ENCODE results near the gene SBNO2. TPM values are rescaled to one million over a fixed set of nuclear protein-coding genes. Genes with fewer than 3 reads are reported as not detected.
"Not testable (repeated sequence)": the region's sequence is repeated elsewhere in the genome, so short reads cannot be mapped to it uniquely, and the experiment has no call there.

Gene SBNO2
- total RNA-seq, 4 donors from 2014 or later = 22.2 to 49.8 (median 30.9) TPM

DNA sequence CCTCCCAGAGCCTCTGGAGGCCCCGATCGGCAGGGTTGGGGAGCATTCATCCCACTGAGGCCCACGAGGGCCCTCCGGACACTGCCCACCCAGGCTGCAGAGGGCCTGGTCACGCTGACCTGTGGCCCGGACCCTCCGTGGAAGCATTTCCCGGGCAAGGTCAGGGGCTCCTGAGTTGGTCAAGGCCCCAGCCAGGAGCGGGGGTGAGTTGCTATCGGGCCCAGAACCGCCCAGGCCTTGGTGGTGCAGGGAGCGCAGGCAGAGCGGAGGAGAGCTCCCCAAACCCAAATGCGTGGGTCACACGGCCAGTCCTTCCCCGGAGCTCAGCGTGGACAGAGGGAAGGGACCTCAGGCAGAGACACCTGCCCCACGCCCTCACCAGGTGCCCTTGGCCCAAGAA, 44.5 kb downstream of the SBNO2 start:
- intact Hi-C loops (cut with DNase I; ENCODE audit: low total_unique reads) = no loop called here
- DNase-seq (no peak), ATAC-seq (no peak)
- TF ChIP-seq, protein P1, sequence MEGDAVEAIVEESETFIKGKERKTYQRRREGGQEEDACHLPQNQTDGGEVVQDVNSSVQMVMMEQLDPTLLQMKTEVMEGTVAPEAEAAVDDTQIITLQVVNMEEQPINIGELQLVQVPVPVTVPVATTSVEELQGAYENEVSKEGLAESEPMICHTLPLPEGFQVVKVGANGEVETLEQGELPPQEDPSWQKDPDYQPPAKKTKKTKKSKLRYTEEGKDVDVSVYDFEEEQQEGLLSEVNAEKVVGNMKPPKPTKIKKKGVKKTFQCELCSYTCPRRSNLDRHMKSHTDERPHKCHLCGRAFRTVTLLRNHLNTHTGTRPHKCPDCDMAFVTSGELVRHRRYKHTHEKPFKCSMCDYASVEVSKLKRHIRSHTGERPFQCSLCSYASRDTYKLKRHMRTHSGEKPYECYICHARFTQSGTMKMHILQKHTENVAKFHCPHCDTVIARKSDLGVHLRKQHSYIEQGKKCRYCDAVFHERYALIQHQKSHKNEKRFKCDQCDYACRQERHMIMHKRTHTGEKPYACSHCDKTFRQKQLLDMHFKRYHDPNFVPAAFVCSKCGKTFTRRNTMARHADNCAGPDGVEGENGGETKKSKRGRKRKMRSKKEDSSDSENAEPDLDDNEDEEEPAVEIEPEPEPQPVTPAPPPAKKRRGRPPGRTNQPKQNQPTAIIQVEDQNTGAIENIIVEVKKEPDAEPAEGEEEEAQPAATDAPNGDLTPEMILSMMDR (IDR thresholded peaks at IDR 0.05 in 4 of 5, conservative IDR thresholded peaks at IDR 0.05 in 1 of 5) = no peak
- TF ChIP-seq POLR2A (IDR thresholded peaks at IDR 0.05) = no peak
- Histone ChIP-seq H3K27me3 (no peaks in the 10 kb centered on the region), H3K27ac (no peak overlapping the region), H3K36me3 (peaks cover 0 to 15% of the 10 kb centered on the region in 2 donors), H3K9me3 (no peaks in the 10 kb centered on the region), H3K4me3 (no peak overlapping the region), H3K4me1 (peaks cover 25 to 32% of the 10 kb centered on the region in 2 donors)
- in situ Hi-C loops (cut with MboI; ENCODE audit: low sequenced_read_pairs in 4 of 4) = loop anchor here in 1 of 4 donors (10.0 kb wide), 1 partner anchor 55 kb away; no protein-coding TSS in a partner anchor

DNA sequence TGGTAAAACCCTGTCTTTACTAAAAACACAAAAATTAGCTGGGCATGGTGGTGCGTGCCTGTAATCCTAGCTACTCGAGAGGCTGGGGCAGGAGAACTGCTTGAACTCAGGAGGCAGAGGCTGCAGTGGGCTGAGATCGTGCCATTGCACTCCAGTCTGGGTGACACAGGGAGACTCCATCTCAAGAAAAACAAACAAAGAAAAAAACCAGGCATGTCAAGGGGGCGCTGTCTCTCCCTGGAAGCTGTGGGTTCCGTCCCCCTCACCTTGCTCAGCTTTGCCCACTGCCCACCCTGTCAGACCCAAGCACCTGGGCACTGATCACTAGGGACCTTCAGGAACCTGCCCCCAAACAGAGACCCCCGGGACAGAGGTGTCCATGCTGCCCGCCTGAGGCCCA, 45.0 kb downstream of the SBNO2 start:
- H3K9me3 ChIP-seq; DNase-seq; ATAC-seq; intact Hi-C loops (cut with DNase I; ENCODE audit: low total_unique reads); H3K27ac ChIP-seq; H3K27me3 ChIP-seq; H3K4me3 ChIP-seq: not testable (repeated sequence)
- Histone ChIP-seq H3K36me3 (peaks cover 0 to 19% of the 10 kb centered on the region in 2 donors), H3K4me1 (peaks cover 25 to 32% of the 10 kb centered on the region in 2 donors)
- in situ Hi-C loops (cut with MboI; ENCODE audit: low sequenced_read_pairs in 4 of 4) = loop anchor here in 1 of 4 donors (10.0 kb wide), 1 partner anchor 56 kb away; no protein-coding TSS in a partner anchor

DNA sequence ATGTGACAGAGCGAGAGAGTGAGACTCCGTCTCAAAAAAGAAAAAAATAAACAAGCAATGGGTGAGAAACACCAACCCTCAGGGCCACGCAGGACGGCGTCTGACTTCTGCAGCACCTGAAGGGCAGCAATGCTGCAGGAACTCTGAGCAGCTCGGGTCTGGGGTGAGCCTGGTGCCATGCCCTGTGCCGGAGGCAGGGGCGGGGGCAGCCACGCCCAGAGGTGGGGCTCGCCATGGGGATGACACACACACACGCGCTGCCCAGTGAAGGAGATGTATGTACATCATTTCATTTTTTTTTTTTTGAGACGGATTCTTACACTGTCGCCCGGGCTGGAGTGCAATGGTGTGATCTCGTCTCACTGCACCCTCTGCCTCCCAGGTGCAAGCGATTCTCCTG, 46.0 kb downstream of the SBNO2 start:
- no peak for TF ChIP-seq POLR2A (IDR thresholded peaks at IDR 0.05)
- TF ChIP-seq, protein P1 (IDR thresholded peaks at IDR 0.05 in 4 of 5, conservative IDR thresholded peaks at IDR 0.05 in 1 of 5) = no peak
- Histone ChIP-seq H3K27me3 (no peaks in the 10 kb centered on the region), H3K4me3 (no peak overlapping the region), H3K27ac (no peak overlapping the region), H3K9me3 (no peaks in the 10 kb centered on the region), H3K4me1 (peaks cover 25 to 28% of the 10 kb centered on the region in 2 donors), H3K36me3 (peaks cover 0 to 29% of the 10 kb centered on the region in 2 donors)
- intact Hi-C loops (cut with DNase I; ENCODE audit: low total_unique reads) = no loop called here
- in situ Hi-C loops (cut with MboI; ENCODE audit: low sequenced_read_pairs in 4 of 4) = loop anchor here in 1 of 4 donors (10.0 kb wide), 1 partner anchor 57 kb away; no protein-coding TSS in a partner anchor
- no peak for DNase-seq
- ATAC-seq = no peak

DNA sequence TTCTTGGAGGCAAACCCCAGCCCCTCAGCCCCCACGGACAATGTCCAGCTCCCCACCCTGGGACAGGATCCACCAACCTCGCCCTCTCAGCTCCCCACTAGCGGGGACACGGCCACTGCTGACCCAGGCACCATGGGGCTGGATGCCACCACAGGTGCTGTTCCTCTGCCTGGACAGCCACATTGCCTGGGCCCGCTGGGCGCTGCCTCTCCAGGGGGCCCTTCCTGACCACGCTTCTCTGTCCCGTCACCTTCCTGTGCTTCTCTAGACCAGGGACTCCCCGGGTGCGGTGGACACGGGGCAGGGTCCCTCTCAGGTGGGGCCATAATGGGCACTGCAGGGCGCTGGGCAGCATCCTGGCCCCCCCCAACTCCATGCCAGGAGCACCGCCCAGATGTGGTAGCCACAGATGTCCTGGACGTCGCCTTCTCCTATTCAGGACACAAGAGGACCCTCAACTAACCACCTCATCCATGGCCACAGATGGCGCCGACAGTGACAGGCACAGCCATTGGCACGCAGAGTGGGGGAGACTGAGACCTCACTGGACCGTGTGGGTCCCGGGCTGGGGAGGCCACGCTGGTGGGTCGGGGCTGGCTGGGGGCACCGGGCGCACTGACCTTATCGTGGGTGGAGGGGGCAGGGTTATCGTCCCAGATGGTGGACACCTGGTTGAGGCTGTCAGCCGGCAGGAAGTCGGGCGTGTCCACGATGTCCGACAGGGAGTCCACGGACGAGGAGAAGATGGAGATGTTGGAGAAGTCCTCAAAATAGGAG, 46.9 kb downstream of the SBNO2 start:
- Histone ChIP-seq H3K9me3 (no peaks in the 10 kb centered on the region), H3K4me1 (peaks cover 16 to 19% of the 10 kb centered on the region in 2 donors), H3K4me3 (no peak overlapping the region), H3K36me3 (peaks cover 0 to 38% of the 10 kb centered on the region in 2 donors), H3K27me3 (no peaks in the 10 kb centered on the region), H3K27ac (peak overlapping the region in 1 of 4 donors; percentile 79)
- TF ChIP-seq POLR2A (IDR thresholded peaks at IDR 0.05) = no peak
- TF ChIP-seq, protein P1 (IDR thresholded peaks at IDR 0.05 in 4 of 5, conservative IDR thresholded peaks at IDR 0.05 in 1 of 5) = no peak
- intact Hi-C loops (cut with DNase I; ENCODE audit: low total_unique reads) (no loop called here), in situ Hi-C loops (cut with MboI; ENCODE audit: low sequenced_read_pairs in 4 of 4) (loop anchor here in 1 of 4 donors (10.0 kb wide), 1 partner anchor 58 kb away; no protein-coding TSS in a partner anchor)
- DNase-seq = no peak
- ATAC-seq = no peak
